Measurements from ENCODE around the gene WNT3. TPM values are rescaled to one million over a fixed set of nuclear protein-coding genes. Genes with fewer than 3 reads are reported as not detected.
A peak's percentile ranks its signal among the peaks of the same experiment; 100 is the strongest.

Gene WNT3
- total and polyA plus RNA-seq, 2 of the 8 experiments (the other 6 are each of a cell fraction or from before 2014, with no cell fraction given) = 0.56 to 2.0 TPM

DNA sequence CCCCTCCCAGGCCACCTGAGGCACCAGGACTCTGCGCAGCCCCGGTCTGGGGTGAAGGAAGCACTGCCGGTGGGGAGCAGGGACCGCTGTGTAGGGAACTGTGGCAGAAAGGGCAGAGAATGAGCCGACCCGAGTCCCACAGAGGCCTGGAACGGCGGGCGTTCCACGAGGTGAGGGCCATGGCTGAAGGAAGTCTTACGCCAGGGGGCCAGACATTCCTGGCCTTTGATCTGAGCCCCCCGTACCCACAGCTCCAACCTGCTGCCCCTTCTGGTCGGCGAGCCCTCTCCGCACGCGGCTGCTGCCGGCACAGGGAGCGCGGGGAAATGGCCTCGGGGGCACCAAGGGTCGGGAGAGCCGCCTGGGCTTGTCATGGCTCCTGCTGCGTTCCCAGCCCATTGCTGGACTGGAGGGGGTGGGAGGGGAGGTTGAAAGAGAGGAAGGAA, 1.4 kb upstream of the WNT3 start:
- 4% methylated on average over 23 of the region's 24 CpGs; no CpG with 5 or more reads in 1 of the 2 experiments for WGBS, 2 experiments (ENCODE audit: extremely low coverage in 1 of 2, insufficient coverage in 1 of 2, insufficient read length in 1 of 2, insufficient replicate concordance in 2 of 2, low coverage in 1 of 2, low lambda C conversion rate in 2 of 2, missing lambda C conversion rate in 1 of 2)
- H3K79me1 ChIP-seq (ENCODE audit: low read depth, low read length) = no peaks in the 10 kb centered on the region; the same call in 1 of the 2 replicates
- 0 out of 2 replicates have a peak overlapping the region, but pooled peaks have one; percentile 47 for H2AFZ ChIP-seq (ENCODE audit: low read length)
- peak overlapping the region; percentile 95 for H3K18ac ChIP-seq (ENCODE audit: extremely low read depth, low read length)
- no peak overlapping the region for H2BK15ac ChIP-seq (ENCODE audit: low read length)
- peak overlapping the region; percentile 34 for H4K5ac ChIP-seq (ENCODE audit: insufficient read length, low read depth, low read length)
- H3K4me3 ChIP-seq (ENCODE audit: extremely low read depth in 1 of 4, insufficient read depth in 2 of 4, low read depth in 3 of 4, low read length in 4 of 4) = peak overlapping the region; percentile 22 to 61 (median 48); a peak in 7 of 8 replicates
- no peaks in the 10 kb centered on the region for H3K36me3 ChIP-seq (ENCODE audit: control insufficient read depth in 2 of 4, insufficient read depth in 4 of 4, low read length in 3 of 4)
- H2BK5ac ChIP-seq (ENCODE audit: low read depth, low read length) = peak overlapping the region; percentile 97; the same call in 1 of the 2 replicates
- H3K4ac ChIP-seq (replicated peaks; ENCODE audit: insufficient read length, low read depth, low read length) = peak overlapping the region; percentile 44
- H4K20me1 ChIP-seq (replicated peaks in 1 of 2; ENCODE audit: control insufficient read depth in 1 of 2, insufficient read depth in 2 of 2, low read length in 2 of 2) = peaks cover 0 to 2% of the 10 kb centered on the region in 2 experiments
- peaks cover 23% of the 10 kb centered on the region; the same call in 1 of the 2 replicates for H3K23me2 ChIP-seq (ENCODE audit: low read depth, low read length)
- peak overlapping the region; percentile 92 to 96 for H3K4me2 ChIP-seq (ENCODE audit: insufficient read depth in 1 of 2, low read depth in 2 of 2, low read length in 2 of 2)
- peak overlapping the region; percentile 91 for H2BK120ac ChIP-seq (replicated peaks; ENCODE audit: low read depth, low read length)
- no peak overlapping the region for H4K8ac ChIP-seq (ENCODE audit: extremely low read depth, insufficient read depth, low read length)
- H2BK20ac ChIP-seq (ENCODE audit: low read length) = peak overlapping the region; percentile 97; the same call in 1 of the 2 replicates
- H2AK5ac ChIP-seq (ENCODE audit: low read depth, low read length) = no peak overlapping the region; the same call in 1 of the 2 replicates
- H2BK12ac ChIP-seq (ENCODE audit: low read depth, low read length) = peak overlapping the region; percentile 96; the same call in 1 of the 2 replicates
- H3K4me1 ChIP-seq (replicated peaks in 1 of 4; ENCODE audit: control insufficient read depth in 3 of 4, insufficient read depth in 4 of 4, low read length in 3 of 4) = peaks cover 0 to 36% (median 32%) of the 10 kb centered on the region in 4 experiments; a peak in 6 of 7 replicates
- peak overlapping the region; percentile 35 for H3K56ac ChIP-seq (replicated peaks; ENCODE audit: insufficient read length, low read depth, low read length)
- peak overlapping the region; percentile 92 for H4K91ac ChIP-seq (replicated peaks; ENCODE audit: insufficient read length, low read length)
- no peaks in the 10 kb centered on the region for H3K9me3 ChIP-seq (ENCODE audit: insufficient read depth in 2 of 2, low read depth in 1 of 2, low read length in 1 of 2)
- H3K23ac ChIP-seq (ENCODE audit: insufficient read length) = no peak overlapping the region
- H3K9ac ChIP-seq (replicated peaks in 1 of 4; ENCODE audit: extremely low read depth in 1 of 4, low read depth in 3 of 4, low read length in 3 of 4) = no peak overlapping the region; a peak in 1 of 7 replicates
- H3K27me3 ChIP-seq (replicated peaks in 1 of 4; ENCODE audit: control insufficient read depth in 3 of 4, extremely low read depth in 1 of 4, insufficient read depth in 3 of 4, low read length in 3 of 4) = peaks cover 37 to 82% (median 72%) of the 10 kb centered on the region in 4 experiments
- DNase-seq (ENCODE audit: low read depth in 1 of 2, low spot score in 2 of 2) (peak in 1 of 2 experiments; percentile 66), FAIRE-seq (no peak)
- ChIA-PET CTCF (ENCODE audit: partially characterized antibody) (interaction anchor here (0.8 to 2.9 kb wide), 8 partner anchors 8 to 54 kb away, joined by 3 to 14 read pairs (median 4); no protein-coding TSS in a partner anchor), POLR2A (ENCODE audit: partially characterized antibody) (interaction anchor here (0.8 to 1.5 kb wide), 4 partner anchors 10 to 138 kb away, joined by 3 to 4 read pairs (median 3); no protein-coding TSS in a partner anchor)
- no peak overlapping the region for H3K27ac ChIP-seq (ENCODE audit: low read depth, low read length)
- H3K79me2 ChIP-seq (ENCODE audit: control insufficient read depth in 1 of 2, insufficient read depth in 2 of 2, low read length in 2 of 2) = no peaks in the 10 kb centered on the region
- H3K14ac ChIP-seq (ENCODE audit: insufficient read length) = no peak overlapping the region
- TF ChIP-seq SUZ12 (IDR thresholded peaks at IDR 0.05; ENCODE audit: low read length) (peak; percentile 90), CTBP2 (IDR thresholded peaks at IDR 0.05; ENCODE audit: borderline replicate concordance, insufficient read depth, insufficient read length, low read length) (peak; percentile 22), HDAC2 (IDR thresholded peaks at IDR 0.05; ENCODE audit: borderline replicate concordance in 1 of 2, low read depth in 2 of 2, low read length in 2 of 2) (no peak), SIN3A (conservative IDR thresholded peaks at IDR 0.05 in 1 of 2, IDR thresholded peaks at IDR 0.05 in 1 of 2; ENCODE audit: low read depth in 1 of 2, low read length in 2 of 2) (no peak), RBBP5 (IDR thresholded peaks at IDR 0.05; ENCODE audit: borderline replicate concordance, low read depth, low read length) (0 out of 2 replicates have a peak, but pooled peaks have one; percentile 53), TAF1 (IDR thresholded peaks at IDR 0.05; ENCODE audit: low read depth, low read length) (no peak), POU5F1 (IDR thresholded peaks at IDR 0.05; ENCODE audit: low read depth, low read length) (no peak), KDM5A (IDR thresholded peaks at IDR 0.05; ENCODE audit: low read length) (no peak)
- TF ChIP-seq, protein P1, sequence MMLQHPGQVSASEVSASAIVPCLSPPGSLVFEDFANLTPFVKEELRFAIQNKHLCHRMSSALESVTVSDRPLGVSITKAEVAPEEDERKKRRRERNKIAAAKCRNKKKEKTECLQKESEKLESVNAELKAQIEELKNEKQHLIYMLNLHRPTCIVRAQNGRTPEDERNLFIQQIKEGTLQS (IDR thresholded peaks at IDR 0.05; ENCODE audit: insufficient read depth, low read depth, low read length) = no peak
- TF ChIP-seq, protein P2, sequence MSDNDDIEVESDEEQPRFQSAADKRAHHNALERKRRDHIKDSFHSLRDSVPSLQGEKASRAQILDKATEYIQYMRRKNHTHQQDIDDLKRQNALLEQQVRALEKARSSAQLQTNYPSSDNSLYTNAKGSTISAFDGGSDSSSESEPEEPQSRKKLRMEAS (IDR thresholded peaks at IDR 0.05) = peak; percentile 49; the same call in 1 of the 2 replicates

Data from H1 (cell line).